WTC11 (cell line): ENCODE results near the gene AVPR1B. TPM values are rescaled to one million over a fixed set of nuclear protein-coding genes. Genes with fewer than 3 reads are reported as not detected.

Source experiments
- ATAC-seq: fragments of 200-7000 bp; cut with Tn5 transposase; 2 replicates; pipeline ENCODE4 v1.10.0; 2021; ENCODE audit warnings: mild to moderate bottlenecking, moderate library complexity
- CTCF ChIA-PET: fragments of 300-600 bp; sonication (Branson Sonifier 250); formaldehyde crosslinking; loops from one replicate; lab custom pipeline; 2021; ENCODE audit warnings: antibody characterized with exemption; lab: Charles Lee
- POLR2A ChIA-PET: fragments of 350-600 bp; sonication (Branson Sonifier 250); formaldehyde crosslinking; loops from one replicate; lab custom pipeline; 2021; ENCODE audit warnings: antibody characterized with exemption; lab: Charles Lee
- DNase-seq: peaks from one replicate; pipeline ENCODE4 v3.0.0; 2021; ENCODE audit warnings: low spot score
- H3K27ac Mint-ChIP-seq: 2 replicates; pipeline ENCODE4 v1.8.0; 2021; ENCODE audit warnings: mixed read lengths
- H3K27me3 Mint-ChIP-seq: 2 replicates; pipeline ENCODE4 v1.8.0; 2021; ENCODE audit warnings: low read depth, mild to moderate bottlenecking, moderate library complexity, mixed read lengths
- H3K36me3 Mint-ChIP-seq: 2 replicates; pipeline ENCODE4 v1.8.0; 2021; ENCODE audit warnings: mixed read lengths
- H3K4me1 Mint-ChIP-seq: 2 replicates; pipeline ENCODE4 v1.8.0; 2022; ENCODE audit warnings: mixed read lengths
- H3K4me3 Mint-ChIP-seq: 2 replicates; pipeline ENCODE4 v1.8.0; 2021; ENCODE audit warnings: mild to moderate bottlenecking, moderate library complexity, mixed read lengths
- H3K9me3 Mint-ChIP-seq: 2 replicates; pipeline ENCODE4 v1.8.0; 2021; ENCODE audit warnings: mixed read lengths
- CBFB ChIP-seq: sonication (generic); formaldehyde crosslinking; IDR thresholded peaks from 2 replicates; pipeline ENCODE4 v1.8.1; 2022; ENCODE audit warnings: mild to moderate bottlenecking, low read depth, missing genetic modification reagents
- ELF4 ChIP-seq: sonication (generic); formaldehyde crosslinking; IDR thresholded peaks from 2 replicates; pipeline ENCODE4 v1.8.1; 2022; ENCODE audit warnings: low read depth, mild to moderate bottlenecking, moderate library complexity, missing genetic modification reagents
- JUN ChIP-seq: sonication (generic); formaldehyde crosslinking; IDR thresholded peaks from 2 replicates; pipeline ENCODE4 v1.8.0; 2023; ENCODE audit warnings: mild to moderate bottlenecking, missing genetic modification reagents
- NFE2L1 ChIP-seq: sonication (generic); formaldehyde crosslinking; IDR thresholded peaks from 2 replicates; pipeline ENCODE4 v1.8.1; 2023; ENCODE audit warnings: missing genetic modification reagents
- OVOL2 ChIP-seq: fragments of 250-450 bp; sonication (Bioruptor Pico); IDR thresholded peaks from 2 replicates; pipeline ENCODE4 v1.9.0; 2021; ENCODE audit warnings: mild to moderate bottlenecking, borderline replicate concordance
- ZNF423 ChIP-seq: fragments of 250-450 bp; sonication (Bioruptor Pico); IDR thresholded peaks from 2 replicates; pipeline ENCODE4 v2.1.2; 2022; ENCODE audit warnings: mild to moderate bottlenecking, moderate library complexity
- total RNA-seq: library from RNA; stranded (reverse); gene quantifications from 3 replicates; pipeline ENCODE4 v1.2.3, GENCODE V29; 2021
- TF ChIP-seq, protein P1 (sequence below): sonication (generic); formaldehyde crosslinking; IDR thresholded peaks from 2 replicates; pipeline ENCODE4 v1.8.0; 2022; ENCODE audit warnings: mild to moderate bottlenecking, missing genetic modification reagents
- TF ChIP-seq, protein P2 (sequence below): fragments of 250-450 bp; sonication (Bioruptor Pico); conservative IDR thresholded peaks from 2 replicates; pipeline ENCODE4 v1.9.0; 2021; ENCODE audit warnings: mild to moderate bottlenecking
- TF ChIP-seq, protein P3 (sequence below): sonication (generic); formaldehyde crosslinking; IDR thresholded peaks from 2 replicates; pipeline ENCODE4 v1.8.0; 2022; ENCODE audit warnings: missing genetic modification reagents
- TF ChIP-seq, protein P4 (sequence below): sonication (generic); formaldehyde crosslinking; IDR thresholded peaks from 2 replicates; pipeline ENCODE4 v1.8.0; 2022; ENCODE audit warnings: mild to moderate bottlenecking, missing genetic modification reagents
- TF ChIP-seq, protein P5 (sequence below): sonication (generic); formaldehyde crosslinking; IDR thresholded peaks from 2 replicates; pipeline ENCODE4 v1.8.1; 2022; ENCODE audit warnings: mild to moderate bottlenecking, missing genetic modification reagents, moderate library complexity, borderline replicate concordance
- TF ChIP-seq, protein P6 (sequence below): sonication (generic); formaldehyde crosslinking; IDR thresholded peaks from 2 replicates; pipeline ENCODE4 v1.8.1; 2022; ENCODE audit warnings: mild to moderate bottlenecking, moderate library complexity, missing genetic modification reagents
- TF ChIP-seq, protein P7 (sequence below): sonication (generic); formaldehyde crosslinking; conservative IDR thresholded peaks from 2 replicates; pipeline ENCODE4 v1.8.1; 2022; ENCODE audit warnings: mild to moderate bottlenecking, missing genetic modification reagents
- TF ChIP-seq, protein P8 (sequence below): sonication (generic); formaldehyde crosslinking; IDR thresholded peaks from 2 replicates; pipeline ENCODE4 v1.8.1; 2023; ENCODE audit warnings: mild to moderate bottlenecking, missing genetic modification reagents, borderline replicate concordance

Gene AVPR1B
- total RNA-seq, 1 experiment from 2014 or later, result 0.68 TPM

DNA sequence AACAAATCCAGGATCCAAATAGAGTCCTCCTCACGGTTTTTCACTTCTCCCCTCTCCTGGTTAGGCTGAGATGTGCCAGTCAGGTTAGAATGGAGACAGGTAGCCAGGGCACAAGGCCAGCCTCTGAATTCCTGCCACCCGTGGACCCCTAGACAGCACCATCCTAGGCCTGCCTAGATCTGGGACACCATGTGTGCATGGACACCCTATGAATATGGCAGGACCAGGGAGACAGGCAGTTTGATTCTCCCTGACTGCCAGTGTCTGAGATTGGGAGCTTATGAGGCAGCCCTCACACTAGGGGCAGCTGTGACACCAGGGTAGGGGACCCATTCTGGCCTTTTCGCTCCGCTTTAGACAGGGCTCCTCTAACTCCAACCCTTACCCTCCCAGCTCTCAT, 7.5 kb downstream of the AVPR1B start (continued):
- TF ChIP-seq, protein P1, sequence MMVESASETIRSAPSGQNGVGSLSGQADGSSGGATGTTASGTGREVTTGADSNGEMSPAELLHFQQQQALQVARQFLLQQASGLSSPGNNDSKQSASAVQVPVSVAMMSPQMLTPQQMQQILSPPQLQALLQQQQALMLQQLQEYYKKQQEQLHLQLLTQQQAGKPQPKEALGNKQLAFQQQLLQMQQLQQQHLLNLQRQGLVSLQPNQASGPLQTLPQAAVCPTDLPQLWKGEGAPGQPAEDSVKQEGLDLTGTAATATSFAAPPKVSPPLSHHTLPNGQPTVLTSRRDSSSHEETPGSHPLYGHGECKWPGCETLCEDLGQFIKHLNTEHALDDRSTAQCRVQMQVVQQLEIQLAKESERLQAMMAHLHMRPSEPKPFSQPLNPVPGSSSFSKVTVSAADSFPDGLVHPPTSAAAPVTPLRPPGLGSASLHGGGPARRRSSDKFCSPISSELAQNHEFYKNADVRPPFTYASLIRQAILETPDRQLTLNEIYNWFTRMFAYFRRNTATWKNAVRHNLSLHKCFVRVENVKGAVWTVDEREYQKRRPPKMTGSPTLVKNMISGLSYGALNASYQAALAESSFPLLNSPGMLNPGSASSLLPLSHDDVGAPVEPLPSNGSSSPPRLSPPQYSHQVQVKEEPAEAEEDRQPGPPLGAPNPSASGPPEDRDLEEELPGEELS (CRISPR knock-in tag), result no peak

DNA sequence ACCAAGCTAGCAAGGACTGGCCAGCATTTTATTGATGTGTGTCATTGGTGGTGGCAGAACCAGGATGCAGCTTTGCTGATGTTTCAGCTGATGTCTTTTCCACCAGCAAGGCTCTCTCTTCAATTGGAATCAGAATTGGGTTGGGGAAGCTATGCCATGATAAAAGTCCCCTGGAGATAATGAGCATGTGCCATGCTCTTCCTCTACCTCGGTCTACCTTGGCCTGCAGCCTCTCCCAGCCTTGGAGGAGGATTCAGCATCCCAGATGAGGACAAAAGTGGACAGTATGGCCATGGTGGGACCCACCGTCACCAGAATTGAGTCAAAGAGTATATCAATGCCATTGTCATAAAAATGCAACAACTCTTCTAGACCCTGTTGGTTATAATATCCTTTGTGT, 8.6 kb downstream of the AVPR1B start:
- H3K4me3 Mint-ChIP-seq, result no peak overlapping the region
- H3K4me1 Mint-ChIP-seq, result no peaks in the 10 kb centered on the region
- H3K36me3 Mint-ChIP-seq, result no peaks in the 10 kb centered on the region
- no peak overlapping the region for H3K27ac Mint-ChIP-seq
- ATAC-seq, result no peak
- CTCF ChIA-PET, result interaction anchor here (1.2 to 12.7 kb wide), 4 partner anchors 32 to 131 kb away, joined by 3 to 121 read pairs (median 30); no protein-coding TSS in a partner anchor
- H3K27me3 Mint-ChIP-seq, result no peaks in the 10 kb centered on the region
- TF ChIP-seq, protein P2, sequence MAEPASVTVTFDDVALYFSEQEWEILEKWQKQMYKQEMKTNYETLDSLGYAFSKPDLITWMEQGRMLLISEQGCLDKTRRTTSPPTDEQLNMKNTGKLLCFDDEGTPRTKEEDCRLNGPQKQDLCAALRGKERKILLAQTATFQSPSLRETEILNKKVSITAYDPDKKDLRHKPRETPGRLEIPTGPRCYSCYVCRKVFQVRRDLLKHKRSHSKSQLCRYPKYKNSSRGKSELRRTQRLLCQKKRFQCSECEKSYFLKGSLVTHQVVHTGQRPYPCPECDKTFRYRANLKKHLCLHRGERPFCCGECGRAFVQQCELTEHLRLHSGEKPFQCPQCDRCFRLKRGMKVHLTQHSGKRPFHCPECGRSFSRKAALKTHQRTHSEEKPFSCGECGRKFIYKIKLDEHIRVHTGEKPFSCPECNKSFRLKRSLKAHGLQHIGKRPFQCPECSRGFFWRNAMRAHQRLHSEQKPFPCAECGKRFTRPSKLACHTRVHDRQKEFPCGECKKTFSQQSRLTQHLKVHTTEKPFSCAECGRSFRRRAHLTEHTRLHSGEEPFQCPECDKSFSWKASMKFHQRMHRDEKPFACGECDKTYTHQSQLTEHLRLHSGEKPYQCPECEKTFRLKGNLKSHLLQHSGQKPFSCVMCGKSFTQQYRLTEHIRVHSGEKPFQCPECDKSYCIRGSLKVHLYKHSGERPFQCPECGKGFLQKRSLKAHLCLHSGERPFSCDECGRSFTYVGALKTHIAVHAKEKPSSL (CRISPR knock-in tag), result no peak
- TF ChIP-seq, protein P3, sequence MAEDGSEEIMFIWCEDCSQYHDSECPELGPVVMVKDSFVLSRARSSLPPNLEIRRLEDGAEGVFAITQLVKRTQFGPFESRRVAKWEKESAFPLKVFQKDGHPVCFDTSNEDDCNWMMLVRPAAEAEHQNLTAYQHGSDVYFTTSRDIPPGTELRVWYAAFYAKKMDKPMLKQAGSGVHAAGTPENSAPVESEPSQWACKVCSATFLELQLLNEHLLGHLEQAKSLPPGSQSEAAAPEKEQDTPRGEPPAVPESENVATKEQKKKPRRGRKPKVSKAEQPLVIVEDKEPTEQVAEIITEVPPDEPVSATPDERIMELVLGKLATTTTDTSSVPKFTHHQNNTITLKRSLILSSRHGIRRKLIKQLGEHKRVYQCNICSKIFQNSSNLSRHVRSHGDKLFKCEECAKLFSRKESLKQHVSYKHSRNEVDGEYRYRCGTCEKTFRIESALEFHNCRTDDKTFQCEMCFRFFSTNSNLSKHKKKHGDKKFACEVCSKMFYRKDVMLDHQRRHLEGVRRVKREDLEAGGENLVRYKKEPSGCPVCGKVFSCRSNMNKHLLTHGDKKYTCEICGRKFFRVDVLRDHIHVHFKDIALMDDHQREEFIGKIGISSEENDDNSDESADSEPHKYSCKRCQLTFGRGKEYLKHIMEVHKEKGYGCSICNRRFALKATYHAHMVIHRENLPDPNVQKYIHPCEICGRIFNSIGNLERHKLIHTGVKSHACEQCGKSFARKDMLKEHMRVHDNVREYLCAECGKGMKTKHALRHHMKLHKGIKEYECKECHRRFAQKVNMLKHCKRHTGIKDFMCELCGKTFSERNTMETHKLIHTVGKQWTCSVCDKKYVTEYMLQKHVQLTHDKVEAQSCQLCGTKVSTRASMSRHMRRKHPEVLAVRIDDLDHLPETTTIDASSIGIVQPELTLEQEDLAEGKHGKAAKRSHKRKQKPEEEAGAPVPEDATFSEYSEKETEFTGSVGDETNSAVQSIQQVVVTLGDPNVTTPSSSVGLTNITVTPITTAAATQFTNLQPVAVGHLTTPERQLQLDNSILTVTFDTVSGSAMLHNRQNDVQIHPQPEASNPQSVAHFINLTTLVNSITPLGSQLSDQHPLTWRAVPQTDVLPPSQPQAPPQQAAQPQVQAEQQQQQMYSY (CRISPR knock-in tag), result no peak
- TF ChIP-seq, protein P4, sequence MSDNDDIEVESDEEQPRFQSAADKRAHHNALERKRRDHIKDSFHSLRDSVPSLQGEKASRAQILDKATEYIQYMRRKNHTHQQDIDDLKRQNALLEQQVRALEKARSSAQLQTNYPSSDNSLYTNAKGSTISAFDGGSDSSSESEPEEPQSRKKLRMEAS (CRISPR knock-in tag), result no peak
- TF ChIP-seq ELF4 (CRISPR knock-in tag), result no peak
- TF ChIP-seq NFE2L1 (CRISPR knock-in tag), result no peak
- TF ChIP-seq, protein P5, sequence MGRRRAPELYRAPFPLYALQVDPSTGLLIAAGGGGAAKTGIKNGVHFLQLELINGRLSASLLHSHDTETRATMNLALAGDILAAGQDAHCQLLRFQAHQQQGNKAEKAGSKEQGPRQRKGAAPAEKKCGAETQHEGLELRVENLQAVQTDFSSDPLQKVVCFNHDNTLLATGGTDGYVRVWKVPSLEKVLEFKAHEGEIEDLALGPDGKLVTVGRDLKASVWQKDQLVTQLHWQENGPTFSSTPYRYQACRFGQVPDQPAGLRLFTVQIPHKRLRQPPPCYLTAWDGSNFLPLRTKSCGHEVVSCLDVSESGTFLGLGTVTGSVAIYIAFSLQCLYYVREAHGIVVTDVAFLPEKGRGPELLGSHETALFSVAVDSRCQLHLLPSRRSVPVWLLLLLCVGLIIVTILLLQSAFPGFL (CRISPR knock-in tag), result no peak
- no peak for TF ChIP-seq ZNF423
- TF ChIP-seq, protein P6, sequence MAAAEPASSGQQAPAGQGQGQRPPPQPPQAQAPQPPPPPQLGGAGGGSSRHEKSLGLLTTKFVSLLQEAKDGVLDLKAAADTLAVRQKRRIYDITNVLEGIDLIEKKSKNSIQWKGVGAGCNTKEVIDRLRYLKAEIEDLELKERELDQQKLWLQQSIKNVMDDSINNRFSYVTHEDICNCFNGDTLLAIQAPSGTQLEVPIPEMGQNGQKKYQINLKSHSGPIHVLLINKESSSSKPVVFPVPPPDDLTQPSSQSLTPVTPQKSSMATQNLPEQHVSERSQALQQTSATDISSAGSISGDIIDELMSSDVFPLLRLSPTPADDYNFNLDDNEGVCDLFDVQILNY (CRISPR knock-in tag), result no peak
- TF ChIP-seq JUN, result no peak
- TF ChIP-seq CBFB, result no peak
- TF ChIP-seq, protein P7, sequence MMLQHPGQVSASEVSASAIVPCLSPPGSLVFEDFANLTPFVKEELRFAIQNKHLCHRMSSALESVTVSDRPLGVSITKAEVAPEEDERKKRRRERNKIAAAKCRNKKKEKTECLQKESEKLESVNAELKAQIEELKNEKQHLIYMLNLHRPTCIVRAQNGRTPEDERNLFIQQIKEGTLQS (CRISPR knock-in tag), result no peak
- TF ChIP-seq, protein P8, sequence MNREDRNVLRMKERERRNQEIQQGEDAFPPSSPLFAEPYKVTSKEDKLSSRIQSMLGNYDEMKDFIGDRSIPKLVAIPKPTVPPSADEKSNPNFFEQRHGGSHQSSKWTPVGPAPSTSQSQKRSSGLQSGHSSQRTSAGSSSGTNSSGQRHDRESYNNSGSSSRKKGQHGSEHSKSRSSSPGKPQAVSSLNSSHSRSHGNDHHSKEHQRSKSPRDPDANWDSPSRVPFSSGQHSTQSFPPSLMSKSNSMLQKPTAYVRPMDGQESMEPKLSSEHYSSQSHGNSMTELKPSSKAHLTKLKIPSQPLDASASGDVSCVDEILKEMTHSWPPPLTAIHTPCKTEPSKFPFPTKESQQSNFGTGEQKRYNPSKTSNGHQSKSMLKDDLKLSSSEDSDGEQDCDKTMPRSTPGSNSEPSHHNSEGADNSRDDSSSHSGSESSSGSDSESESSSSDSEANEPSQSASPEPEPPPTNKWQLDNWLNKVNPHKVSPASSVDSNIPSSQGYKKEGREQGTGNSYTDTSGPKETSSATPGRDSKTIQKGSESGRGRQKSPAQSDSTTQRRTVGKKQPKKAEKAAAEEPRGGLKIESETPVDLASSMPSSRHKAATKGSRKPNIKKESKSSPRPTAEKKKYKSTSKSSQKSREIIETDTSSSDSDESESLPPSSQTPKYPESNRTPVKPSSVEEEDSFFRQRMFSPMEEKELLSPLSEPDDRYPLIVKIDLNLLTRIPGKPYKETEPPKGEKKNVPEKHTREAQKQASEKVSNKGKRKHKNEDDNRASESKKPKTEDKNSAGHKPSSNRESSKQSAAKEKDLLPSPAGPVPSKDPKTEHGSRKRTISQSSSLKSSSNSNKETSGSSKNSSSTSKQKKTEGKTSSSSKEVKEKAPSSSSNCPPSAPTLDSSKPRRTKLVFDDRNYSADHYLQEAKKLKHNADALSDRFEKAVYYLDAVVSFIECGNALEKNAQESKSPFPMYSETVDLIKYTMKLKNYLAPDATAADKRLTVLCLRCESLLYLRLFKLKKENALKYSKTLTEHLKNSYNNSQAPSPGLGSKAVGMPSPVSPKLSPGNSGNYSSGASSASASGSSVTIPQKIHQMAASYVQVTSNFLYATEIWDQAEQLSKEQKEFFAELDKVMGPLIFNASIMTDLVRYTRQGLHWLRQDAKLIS, result no peak
- no peak for TF ChIP-seq OVOL2
- no peaks in the 10 kb centered on the region for H3K9me3 Mint-ChIP-seq
- DNase-seq, result no peak
- POLR2A ChIA-PET, result interaction anchor here (0.8 kb wide), 1 partner anchor 78 kb away, joined by 3 read pairs; no protein-coding TSS in a partner anchor
